GM12878 (cell line): ENCODE measurements around the gene CNTNAP2. TPM values are rescaled to one million over a fixed set of nuclear protein-coding genes. Genes with fewer than 3 reads are reported as not detected.

ENCODE experiments used
- ATAC-seq: fragments of 200-7000 bp; cut with Tn5 transposase; 3 replicates; pipeline ENCODE4 v1.9.1; 2020; ENCODE audit warnings: mild to moderate bottlenecking, moderate library complexity
- BruUV-seq: library from RNA; stranded (reverse); fragments of 400-500 nt; replicated peaks from 2 replicates; lab custom pipeline; 2021; lab: Mats Ljungman, UMichigan
- CTCF ChIA-PET: fragments of 300-600 bp; sonication (Branson Sonifier 250); formaldehyde crosslinking; extraction: SDS; loops from one replicate; lab custom pipeline; 2021; ENCODE audit warnings: inconsistent platforms; lab: Yijun Ruan, JAX
- POLR2A ChIA-PET: fragments of 350-600 bp; formaldehyde crosslinking; extraction: SDS; loops from one replicate; lab custom pipeline; 2021; ENCODE audit warnings: inconsistent platforms; lab: Charles Lee
- RAD21 ChIA-PET: fragments of 300-600 bp; sonication (Branson Sonifier 250); formaldehyde crosslinking; loops from one replicate; lab custom pipeline; 2023; ENCODE audit warnings: antibody characterized with exemption; ENCODE audit not compliant: unreplicated experiment; lab: Charles Lee
- SMC1A ChIA-PET: fragments of 300-600 bp; sonication (Branson Sonifier 250); formaldehyde crosslinking; loops from one replicate; lab custom pipeline; 2023; ENCODE audit not compliant: unreplicated experiment, uncharacterized antibody; lab: Charles Lee
- DNase-seq: peaks from one replicate; pipeline ENCODE4 v3.0.0-alpha.2; 2011; ENCODE audit warnings: low read depth, low spot score
- FAIRE-seq: peaks from 3 replicates; lab custom pipeline; 2011; peaks lifted over from hg19 to GRCh38; lab: Jason Lieb, UNC
- H2AFZ ChIP-seq: 2 replicates; pipeline ENCODE4 v1.6.0; 2011; ENCODE audit warnings: low read depth, low read length, control low read depth; ENCODE audit not compliant: control insufficient read depth
- H3K27ac ChIP-seq: 2 replicates; pipeline ENCODE4 v1.5.1; 2011; ENCODE audit warnings: control low read depth; ENCODE audit not compliant: control insufficient read depth, insufficient read depth
- H3K27me3 ChIP-seq, 2 experiments: replicated peaks in 1 of 2; 2 replicates each; pipeline versions ENCODE4 v1.6.0 to v1.6.1; 2011; ENCODE audit warnings: low read length in 1 of 2; ENCODE audit not compliant: control insufficient read depth in 2 of 2, insufficient read depth in 2 of 2
- H3K36me3 ChIP-seq, 2 experiments: 2 replicates each; pipeline ENCODE4 v1.5.1; 2011; ENCODE audit warnings: low read length in 1 of 2; ENCODE audit not compliant: control insufficient read depth in 2 of 2, insufficient read depth in 2 of 2
- H3K4me1 ChIP-seq: 2 replicates; pipeline ENCODE4 v1.6.1; 2011; ENCODE audit warnings: mild to moderate bottlenecking, low read length, moderate library complexity, mixed read lengths; ENCODE audit not compliant: control insufficient read depth, insufficient read depth
- H3K4me2 ChIP-seq: 2 replicates; pipeline ENCODE4 v1.6.0; 2011; ENCODE audit warnings: control low read depth; ENCODE audit not compliant: control insufficient read depth, insufficient read depth
- H3K4me3 ChIP-seq: fragments of 200-600 bp; sonication (generic); 2 replicates; pipeline ENCODE4 v1.5.1; 2016
- H3K79me2 ChIP-seq: 2 replicates; pipeline ENCODE4 v1.6.0; 2011; ENCODE audit warnings: low read length; ENCODE audit not compliant: control insufficient read depth, insufficient read depth
- H3K9ac ChIP-seq: 2 replicates; pipeline ENCODE4 v1.8.0; 2011; ENCODE audit warnings: low read length, control low read depth, mixed read lengths; ENCODE audit not compliant: control insufficient read depth, insufficient read depth
- H3K9me3 ChIP-seq: replicated peaks from 3 replicates; pipeline ENCODE4 v1.5.1; 2011; ENCODE audit warnings: mild to moderate bottlenecking, low read length; ENCODE audit not compliant: control insufficient read depth, insufficient read depth
- H4K20me1 ChIP-seq: 2 replicates; pipeline ENCODE4 v1.6.0; 2011; ENCODE audit not compliant: control insufficient read depth, insufficient read depth
- BHLHE40 ChIP-seq, 2 experiments: fragments of 450-650 bp in 1 of 2; IDR thresholded peaks; 2 replicates each; pipeline ENCODE4 v1.6.1; 2011 to 2017; ENCODE audit warnings: low read depth in 2 of 2, borderline replicate concordance in 1 of 2, improper control_type of control experiment in 1 of 2, low read length in 1 of 2, mild to moderate bottlenecking in 1 of 2
- BRCA1 ChIP-seq: IDR thresholded peaks from 2 replicates; pipeline ENCODE4 v1.6.1; 2011; ENCODE audit warnings: low read depth, low read length, improper control_type of control experiment
- ETV6 ChIP-seq, 2 experiments: fragments of 450-650 bp in 1 of 2; IDR thresholded peaks in 1 of 2; conservative IDR thresholded peaks in 1 of 2; 2 replicates each; pipeline ENCODE4 v1.6.1; 2014; ENCODE audit warnings: antibody characterized with exemption in 1 of 2, borderline replicate concordance in 1 of 2, low read depth in 1 of 2, mild to moderate bottlenecking in 1 of 2, moderate library complexity in 1 of 2
- MYB ChIP-seq: fragments of 150-350 bp; IDR thresholded peaks from 2 replicates; pipeline ENCODE4 v1.6.1; 2014; ENCODE audit warnings: mild to moderate bottlenecking, low read depth, low read length, borderline replicate concordance
- PAX5 ChIP-seq: IDR thresholded peaks from 2 replicates; pipeline ENCODE4 v1.6.1; 2011; ENCODE audit warnings: low read depth, low read length, borderline replicate concordance
- RAD21 ChIP-seq: IDR thresholded peaks from 2 replicates; pipeline ENCODE4 v1.6.1; 2011; ENCODE audit warnings: mild to moderate bottlenecking, low read depth, low read length, moderate library complexity; ENCODE audit not compliant: insufficient read depth
- SIX5 ChIP-seq: IDR thresholded peaks from 2 replicates; pipeline ENCODE4 v1.6.1; 2011; ENCODE audit warnings: mild to moderate bottlenecking, low read depth, low read length, moderate library complexity; ENCODE audit not compliant: severe bottlenecking
- WRNIP1 ChIP-seq: IDR thresholded peaks from 2 replicates; pipeline ENCODE4 v1.6.1; 2011; ENCODE audit warnings: low read depth, low read length, improper control_type of control experiment, borderline replicate concordance
- ZNF217 ChIP-seq: fragments of 450-650 bp; IDR thresholded peaks from 2 replicates; pipeline ENCODE4 v1.6.1; 2017; ENCODE audit warnings: antibody characterized with exemption, mild to moderate bottlenecking
- ZNF384 ChIP-seq: IDR thresholded peaks from 2 replicates; pipeline ENCODE4 v1.6.1; 2012; ENCODE audit warnings: low read depth, mild to moderate bottlenecking, low read length, improper control_type of control experiment, borderline replicate concordance
- WGBS: methylation state at CpG from one replicate; pipeline ENCODE4 v1.1.6; 2016; ENCODE audit warnings: low lambda C conversion rate; ENCODE audit not compliant: insufficient replicate concordance, insufficient coverage; ENCODE audit errors: missing lambda C conversion rate; 5-methylcytosine and 5-hydroxymethylcytosine counted together
- in situ Hi-C: fragments of 300-500 bp; cut with MboI; formaldehyde crosslinking; loops from 9 replicates; pipeline ENCODE4 v1.14.3; 2018; ENCODE audit warnings: mixed read lengths
- intact Hi-C: fragments of 100-400 bp; cut with micrococcal nuclease; formaldehyde crosslinking; loops from one replicate; pipeline ENCODE4 v1.14.2; 2022; ENCODE audit not compliant: unreplicated experiment
- polyA plus RNA-seq, 11 experiments: library from polyadenylated mRNA; depleted of rRNA in 4 of 11; unstranded in 6 of 11; stranded (reverse) in 5 of 11; fragments of >200 nt; fragmentation: Nextera tagmentation in 4 of 11; fragmentation: Illumina TruSeq in 1 of 11; extraction: Ambion mirVana in 4 of 11; extraction: Trizol in 1 of 11; gene quantifications; 1 replicate in 1 of 11; 2 replicates in 10 of 11; pipeline versions ENCODE4 v1.2.1 to v1.2.3, GENCODE V29; 2011 to 2016; ENCODE audit warnings: inconsistent platforms in 2 of 11, missing spikeins in 2 of 11, low read depth in 1 of 11
- total RNA-seq, 4 experiments: library from RNA; depleted of rRNA in 3 of 4; stranded (reverse); fragments of >200 nt in 3 of 4; fragmentation: Illumina TruSeq in 1 of 4; extraction: Trizol in 1 of 4; gene quantifications; 2 replicates each; pipeline versions ENCODE4 v1.2.1 to v1.2.3, GENCODE V29; 2013 to 2021
- TF ChIP-seq, protein P1 (sequence below): fragments of 450-650 bp; IDR thresholded peaks from 2 replicates; pipeline ENCODE4 v1.6.1; 2017; ENCODE audit warnings: borderline replicate concordance
- TF ChIP-seq, protein P2 (sequence below): IDR thresholded peaks from 2 replicates; pipeline ENCODE4 v1.6.1; 2012; ENCODE audit warnings: mild to moderate bottlenecking, low read depth, low read length
- TF ChIP-seq, protein P3 (sequence below): fragments of 450-650 bp; IDR thresholded peaks from 2 replicates; pipeline ENCODE4 v1.6.1; 2017; ENCODE audit warnings: mild to moderate bottlenecking, moderate library complexity

The CNTNAP2 gene
- total and polyA plus RNA-seq, 10 of the 15 experiments (the other 5 are each of a cell fraction or from before 2014, with no cell fraction given): 0.03 to 0.08 (median 0.03) TPM; not detected in 7

DNA sequence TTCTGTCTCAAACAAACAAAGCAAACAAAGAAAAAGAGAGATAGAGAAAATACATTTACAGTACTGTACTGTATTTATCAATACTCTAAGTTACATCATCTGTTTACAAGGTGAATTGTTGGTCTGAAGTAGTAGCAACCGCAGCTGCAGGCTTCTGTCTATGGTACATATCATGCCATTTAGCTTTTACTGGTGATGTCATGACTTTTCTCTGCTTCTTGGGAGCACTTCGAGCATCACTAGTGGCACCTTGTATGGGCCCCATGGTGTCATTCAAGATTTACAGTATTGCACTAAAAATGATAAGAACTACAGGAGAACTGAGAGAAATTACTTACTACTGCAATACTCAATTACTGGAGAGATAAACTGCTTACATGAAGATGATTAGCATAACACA is 826.9 kb downstream of the CNTNAP2 start (continued):
- TF ChIP-seq, protein P1, sequence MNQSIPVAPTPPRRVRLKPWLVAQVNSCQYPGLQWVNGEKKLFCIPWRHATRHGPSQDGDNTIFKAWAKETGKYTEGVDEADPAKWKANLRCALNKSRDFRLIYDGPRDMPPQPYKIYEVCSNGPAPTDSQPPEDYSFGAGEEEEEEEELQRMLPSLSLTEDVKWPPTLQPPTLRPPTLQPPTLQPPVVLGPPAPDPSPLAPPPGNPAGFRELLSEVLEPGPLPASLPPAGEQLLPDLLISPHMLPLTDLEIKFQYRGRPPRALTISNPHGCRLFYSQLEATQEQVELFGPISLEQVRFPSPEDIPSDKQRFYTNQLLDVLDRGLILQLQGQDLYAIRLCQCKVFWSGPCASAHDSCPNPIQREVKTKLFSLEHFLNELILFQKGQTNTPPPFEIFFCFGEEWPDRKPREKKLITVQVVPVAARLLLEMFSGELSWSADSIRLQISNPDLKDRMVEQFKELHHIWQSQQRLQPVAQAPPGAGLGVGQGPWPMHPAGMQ: no peak
- TF ChIP-seq, all 136 proteins: peak for 0

DNA sequence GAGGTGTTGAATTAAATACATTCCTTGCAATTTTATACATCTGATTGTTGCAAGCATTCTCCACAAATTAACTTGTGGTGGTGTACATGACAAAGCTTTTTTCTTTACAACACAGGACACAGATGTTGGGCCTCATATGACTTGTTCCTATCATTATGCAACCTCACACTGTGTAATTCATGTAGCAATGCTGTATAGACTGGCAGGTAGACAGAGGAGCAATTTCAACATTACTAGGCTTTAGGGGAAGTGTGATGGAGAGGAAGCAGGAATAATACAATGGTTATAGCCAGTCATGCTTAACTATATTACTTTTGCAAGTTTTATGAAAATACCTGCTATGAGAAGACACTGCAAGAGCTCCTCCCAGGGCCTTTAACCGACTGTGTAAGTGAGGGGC is 832.1 kb downstream of the CNTNAP2 start:
- POLR2A ChIA-PET: no interaction called here
- CTCF ChIA-PET: interaction anchor here (0.6 kb wide), 1 partner anchor 49 kb away, joined by 3 read pairs; no protein-coding TSS in a partner anchor
- in situ Hi-C loops: no loop called here
- H3K36me3 ChIP-seq: no peaks in the 10 kb centered on the region
- no peaks in the 10 kb centered on the region for H4K20me1 ChIP-seq
- SMC1A ChIA-PET: no interaction called here
- H3K9ac ChIP-seq: no peak overlapping the region
- H3K9me3 ChIP-seq: no peaks in the 10 kb centered on the region
- intact Hi-C loops: no loop called here
- no peaks in the 10 kb centered on the region for H3K27me3 ChIP-seq
- H3K4me1 ChIP-seq: no peaks in the 10 kb centered on the region
- RAD21 ChIA-PET: no interaction called here
- ATAC-seq: no peak
- no peak overlapping the region for H3K4me3 ChIP-seq
- DNase-seq: no peak
- WGBS: 0% methylated on average over 1 of the region's 1 CpG
- H2AFZ ChIP-seq: no peak overlapping the region
- FAIRE-seq: no peak
- H3K4me2 ChIP-seq: no peak overlapping the region
- no peak overlapping the region for H3K27ac ChIP-seq
- no TSS peak for BruUV-seq
- H3K79me2 ChIP-seq: no peaks in the 10 kb centered on the region
- TF ChIP-seq PAX5 (no peak), ZNF384 (no peak), ZNF217 (no peak), SIX5 (no peak), RAD21 (no peak), ETV6 (conservative IDR thresholded peaks at IDR 0.05 in 1 of 2, IDR thresholded peaks at IDR 0.05 in 1 of 2; ENCODE audit: borderline replicate concordance in 1 of 2, low read depth in 1 of 2) (no peak), BHLHE40 (IDR thresholded peaks at IDR 0.05; ENCODE audit: borderline replicate concordance in 1 of 2, low read depth in 2 of 2, low read length in 1 of 2) (no peak), WRNIP1 (no peak), MYB (no peak), BRCA1 (no peak)
- TF ChIP-seq, protein P2, sequence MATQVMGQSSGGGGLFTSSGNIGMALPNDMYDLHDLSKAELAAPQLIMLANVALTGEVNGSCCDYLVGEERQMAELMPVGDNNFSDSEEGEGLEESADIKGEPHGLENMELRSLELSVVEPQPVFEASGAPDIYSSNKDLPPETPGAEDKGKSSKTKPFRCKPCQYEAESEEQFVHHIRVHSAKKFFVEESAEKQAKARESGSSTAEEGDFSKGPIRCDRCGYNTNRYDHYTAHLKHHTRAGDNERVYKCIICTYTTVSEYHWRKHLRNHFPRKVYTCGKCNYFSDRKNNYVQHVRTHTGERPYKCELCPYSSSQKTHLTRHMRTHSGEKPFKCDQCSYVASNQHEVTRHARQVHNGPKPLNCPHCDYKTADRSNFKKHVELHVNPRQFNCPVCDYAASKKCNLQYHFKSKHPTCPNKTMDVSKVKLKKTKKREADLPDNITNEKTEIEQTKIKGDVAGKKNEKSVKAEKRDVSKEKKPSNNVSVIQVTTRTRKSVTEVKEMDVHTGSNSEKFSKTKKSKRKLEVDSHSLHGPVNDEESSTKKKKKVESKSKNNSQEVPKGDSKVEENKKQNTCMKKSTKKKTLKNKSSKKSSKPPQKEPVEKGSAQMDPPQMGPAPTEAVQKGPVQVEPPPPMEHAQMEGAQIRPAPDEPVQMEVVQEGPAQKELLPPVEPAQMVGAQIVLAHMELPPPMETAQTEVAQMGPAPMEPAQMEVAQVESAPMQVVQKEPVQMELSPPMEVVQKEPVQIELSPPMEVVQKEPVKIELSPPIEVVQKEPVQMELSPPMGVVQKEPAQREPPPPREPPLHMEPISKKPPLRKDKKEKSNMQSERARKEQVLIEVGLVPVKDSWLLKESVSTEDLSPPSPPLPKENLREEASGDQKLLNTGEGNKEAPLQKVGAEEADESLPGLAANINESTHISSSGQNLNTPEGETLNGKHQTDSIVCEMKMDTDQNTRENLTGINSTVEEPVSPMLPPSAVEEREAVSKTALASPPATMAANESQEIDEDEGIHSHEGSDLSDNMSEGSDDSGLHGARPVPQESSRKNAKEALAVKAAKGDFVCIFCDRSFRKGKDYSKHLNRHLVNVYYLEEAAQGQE: no peak
- TF ChIP-seq, protein P3, sequence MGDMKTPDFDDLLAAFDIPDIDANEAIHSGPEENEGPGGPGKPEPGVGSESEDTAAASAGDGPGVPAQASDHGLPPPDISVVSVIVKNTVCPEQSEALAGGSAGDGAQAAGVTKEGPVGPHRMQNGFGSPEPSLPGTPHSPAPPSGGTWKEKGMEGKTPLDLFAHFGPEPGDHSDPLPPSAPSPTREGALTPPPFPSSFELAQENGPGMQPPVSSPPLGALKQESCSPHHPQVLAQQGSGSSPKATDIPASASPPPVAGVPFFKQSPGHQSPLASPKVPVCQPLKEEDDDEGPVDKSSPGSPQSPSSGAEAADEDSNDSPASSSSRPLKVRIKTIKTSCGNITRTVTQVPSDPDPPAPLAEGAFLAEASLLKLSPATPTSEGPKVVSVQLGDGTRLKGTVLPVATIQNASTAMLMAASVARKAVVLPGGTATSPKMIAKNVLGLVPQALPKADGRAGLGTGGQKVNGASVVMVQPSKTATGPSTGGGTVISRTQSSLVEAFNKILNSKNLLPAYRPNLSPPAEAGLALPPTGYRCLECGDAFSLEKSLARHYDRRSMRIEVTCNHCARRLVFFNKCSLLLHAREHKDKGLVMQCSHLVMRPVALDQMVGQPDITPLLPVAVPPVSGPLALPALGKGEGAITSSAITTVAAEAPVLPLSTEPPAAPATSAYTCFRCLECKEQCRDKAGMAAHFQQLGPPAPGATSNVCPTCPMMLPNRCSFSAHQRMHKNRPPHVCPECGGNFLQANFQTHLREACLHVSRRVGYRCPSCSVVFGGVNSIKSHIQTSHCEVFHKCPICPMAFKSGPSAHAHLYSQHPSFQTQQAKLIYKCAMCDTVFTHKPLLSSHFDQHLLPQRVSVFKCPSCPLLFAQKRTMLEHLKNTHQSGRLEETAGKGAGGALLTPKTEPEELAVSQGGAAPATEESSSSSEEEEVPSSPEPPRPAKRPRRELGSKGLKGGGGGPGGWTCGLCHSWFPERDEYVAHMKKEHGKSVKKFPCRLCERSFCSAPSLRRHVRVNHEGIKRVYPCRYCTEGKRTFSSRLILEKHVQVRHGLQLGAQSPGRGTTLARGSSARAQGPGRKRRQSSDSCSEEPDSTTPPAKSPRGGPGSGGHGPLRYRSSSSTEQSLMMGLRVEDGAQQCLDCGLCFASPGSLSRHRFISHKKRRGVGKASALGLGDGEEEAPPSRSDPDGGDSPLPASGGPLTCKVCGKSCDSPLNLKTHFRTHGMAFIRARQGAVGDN: no peak
